NCI-H526 treated with DMSO at 0.1 percent for 48 hours (cell line): ENCODE measurements around the gene ITSN2.
"Not testable (repeated sequence)": the region's sequence is repeated elsewhere in the genome, so short reads cannot be mapped to it uniquely, and the experiment has no call there.

Experiments used
- DNase-seq: peaks from one replicate; lab custom pipeline; 2025; lab: John Stamatoyannopoulos, UW

Gene ITSN2

DNA sequence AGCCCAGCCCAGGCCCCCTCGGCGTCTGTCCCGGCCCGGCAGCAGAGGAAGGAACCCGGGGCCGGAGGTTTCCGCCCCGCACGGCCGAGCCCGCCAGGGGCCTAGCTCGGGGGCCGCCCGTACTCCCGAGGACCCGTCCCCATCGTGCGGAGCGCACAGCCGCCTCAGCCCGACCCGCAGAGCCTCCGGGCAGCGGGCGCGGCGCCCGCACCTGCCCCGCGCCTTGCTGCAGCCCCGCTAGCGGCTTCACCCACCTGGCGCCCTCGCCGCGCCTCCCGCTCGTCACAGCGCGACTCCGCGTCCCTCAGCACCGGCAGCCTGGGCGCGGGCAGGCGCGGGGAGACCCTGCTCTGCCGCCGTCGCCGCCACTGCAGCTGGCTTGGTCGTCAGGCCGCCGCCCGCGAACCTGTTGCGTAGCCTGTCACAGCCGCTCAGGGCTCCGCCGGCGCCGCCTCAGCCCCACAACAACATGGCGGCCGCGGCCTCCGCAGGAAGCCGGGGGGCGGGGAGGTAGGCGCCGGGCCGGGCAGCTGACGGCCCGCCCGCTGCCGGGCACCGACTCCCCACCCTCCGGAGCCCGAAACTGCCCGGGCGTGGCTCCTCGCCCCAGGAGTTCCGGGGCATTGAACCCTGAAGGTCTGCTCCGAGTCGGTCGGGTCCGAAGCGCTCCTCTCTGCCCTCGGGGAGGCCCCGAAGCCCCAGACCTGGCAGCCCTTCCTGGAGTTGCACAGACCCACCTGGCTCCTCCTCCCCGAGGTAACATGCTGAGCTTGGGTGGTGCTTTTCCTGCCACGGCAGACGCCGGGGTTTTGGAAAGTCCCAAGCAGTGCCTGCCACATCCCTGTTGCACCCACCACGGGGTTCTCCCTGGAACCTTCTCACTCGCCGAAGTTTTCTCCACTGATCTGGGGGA, at the start of gene ITSN2:
TSS of gene ITSN2 (minus strand) at position 487 of the 913 bp plus-strand sequence. CDS start 32,454 bp downstream, outside the sequence.
- peak; percentile 73 for DNase-seq

GRCh38 chr2:24409171-24409570, 48.8 kb upstream of the ITSN2 start:
- DNase-seq, result no peak

DNA sequence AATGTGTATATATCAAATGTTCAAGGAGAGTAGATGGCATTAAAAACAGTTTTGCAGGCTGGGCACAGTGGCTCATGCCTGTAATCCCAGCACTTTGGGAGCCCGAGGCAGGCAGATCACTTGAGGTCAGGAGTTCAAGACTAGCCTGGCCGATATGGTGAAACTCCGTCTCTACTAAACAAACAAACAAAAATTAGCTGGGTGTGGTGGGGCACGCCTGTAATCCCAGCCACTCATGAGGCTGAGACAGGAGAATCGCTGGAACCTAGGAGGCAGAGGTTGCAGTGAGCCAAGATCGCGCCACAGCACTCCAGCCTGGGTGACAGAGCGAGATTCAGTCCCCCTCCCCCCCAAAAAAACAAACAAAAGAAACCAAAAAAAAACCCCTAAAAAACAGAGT, 48.4 kb upstream of the ITSN2 start:
- DNase-seq, result not testable (repeated sequence)

GRCh38 chr2:24404491-24404921, 44.2 kb upstream of the ITSN2 start:
- no peak for DNase-seq

GRCh38 chr2:24403832-24404212, 43.5 kb upstream of the ITSN2 start:
- DNase-seq, result no peak

GRCh38 chr2:24403168-24403831, 43.0 kb upstream of the ITSN2 start:
- no peak for DNase-seq

- DNase-seq, result no peak
Measured at GRCh38 chr2:24402242-24403097, 42.1 kb upstream of the ITSN2 start.

DNA sequence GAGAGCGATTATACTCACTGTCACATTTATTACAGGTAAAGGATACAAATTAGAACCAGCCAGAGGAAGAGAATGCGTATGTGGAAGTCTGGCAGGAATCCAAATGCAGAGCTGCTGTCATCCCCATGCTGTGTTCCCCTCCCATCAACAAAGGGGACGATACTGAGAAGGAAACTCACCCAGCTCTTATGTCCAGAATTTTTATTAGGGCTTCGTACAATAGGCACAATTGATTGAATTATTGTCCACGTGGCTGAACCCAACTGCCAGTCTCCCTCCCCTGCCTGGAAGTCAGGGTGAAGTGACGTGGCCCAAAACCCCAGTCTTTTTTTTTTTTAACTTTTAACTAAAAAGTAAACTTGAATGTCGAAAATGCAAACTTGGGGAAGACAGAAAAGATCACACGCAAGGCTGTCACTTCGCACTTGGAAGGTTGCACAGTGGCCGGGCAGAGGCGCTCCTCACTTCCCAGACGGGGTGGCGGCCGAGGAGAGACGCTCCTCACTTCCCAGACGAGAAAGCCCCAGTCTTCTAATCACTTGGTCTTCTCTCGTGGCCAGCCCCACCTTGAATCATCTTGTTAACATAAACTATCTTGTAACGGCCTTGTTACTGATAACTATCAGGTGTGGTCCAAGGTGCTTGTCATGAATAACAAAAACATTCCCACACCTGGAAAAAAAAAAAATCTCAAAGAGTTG, 40.0 kb upstream of the ITSN2 start:
- DNase-seq, result no peak

- DNase-seq, result peak; percentile 92
Measured at GRCh38 chr2:24399434-24400206, 39.3 kb upstream of the ITSN2 start.

GRCh38 chr2:24394998-24395397, 34.7 kb upstream of the ITSN2 start:
- DNase-seq, result no peak

DNA sequence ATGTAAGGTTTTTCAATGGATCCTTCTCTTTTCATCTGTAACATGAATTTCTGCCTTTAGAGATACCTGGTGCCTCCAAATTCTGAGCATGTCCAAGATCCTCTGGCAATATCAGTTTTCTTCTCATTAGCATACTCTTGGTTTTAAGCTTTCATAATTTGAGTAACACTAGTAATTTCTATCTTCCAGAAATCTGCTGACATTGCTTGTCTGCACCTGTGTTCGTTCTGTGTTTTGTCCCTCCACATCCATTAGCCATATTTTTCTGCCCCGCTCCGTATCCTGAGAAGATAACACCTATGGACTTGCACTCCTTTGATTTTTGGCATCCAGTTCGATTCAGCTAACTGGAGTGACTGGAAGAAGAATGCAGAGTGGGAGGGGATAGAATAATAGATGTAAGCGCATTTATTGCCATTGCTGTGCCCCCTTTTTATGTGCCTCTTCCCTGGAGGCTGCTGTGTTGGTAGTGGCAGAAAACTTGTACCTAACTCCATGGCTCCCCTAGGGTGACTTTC, 32.3 kb upstream of the ITSN2 start:
- no peak for DNase-seq

- no peak for DNase-seq
Measured at GRCh38 chr2:24385366-24385765, 25.0 kb upstream of the ITSN2 start.

DNA sequence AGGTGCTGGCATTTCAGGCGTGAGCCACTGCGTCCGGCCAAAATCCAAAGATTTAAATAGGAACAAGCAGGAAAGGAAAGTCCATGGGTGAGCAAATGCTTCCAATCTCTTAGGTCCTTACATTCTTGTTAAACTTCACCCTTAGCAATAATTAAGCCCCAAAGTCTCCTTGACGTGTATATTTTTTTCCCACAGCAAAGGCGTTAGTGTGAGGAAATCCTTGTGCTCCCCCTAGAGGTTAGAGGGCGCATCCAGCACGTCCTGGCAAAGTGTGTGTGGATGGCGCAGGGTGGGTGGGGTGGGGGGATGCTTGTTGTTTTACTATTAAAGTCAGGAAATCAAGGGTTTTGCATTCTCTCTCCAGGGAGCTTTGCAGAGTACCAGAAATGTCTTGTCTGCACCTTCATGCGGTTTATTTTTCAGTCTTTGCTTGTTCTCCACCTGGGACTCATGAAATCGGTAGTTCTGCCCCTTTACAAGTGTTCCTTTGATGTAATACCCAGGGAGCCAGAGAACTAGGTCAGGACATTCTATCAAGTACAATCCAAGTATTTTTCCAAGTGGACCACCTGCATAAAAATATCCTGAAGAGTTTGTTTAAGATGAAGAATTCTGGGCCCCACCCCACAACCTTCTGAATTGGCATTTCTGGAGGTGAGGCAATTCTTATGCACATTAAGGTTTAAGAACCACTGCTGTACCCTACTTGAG, 22.2 kb upstream of the ITSN2 start:
- DNase-seq, result peak; percentile 53

DNA sequence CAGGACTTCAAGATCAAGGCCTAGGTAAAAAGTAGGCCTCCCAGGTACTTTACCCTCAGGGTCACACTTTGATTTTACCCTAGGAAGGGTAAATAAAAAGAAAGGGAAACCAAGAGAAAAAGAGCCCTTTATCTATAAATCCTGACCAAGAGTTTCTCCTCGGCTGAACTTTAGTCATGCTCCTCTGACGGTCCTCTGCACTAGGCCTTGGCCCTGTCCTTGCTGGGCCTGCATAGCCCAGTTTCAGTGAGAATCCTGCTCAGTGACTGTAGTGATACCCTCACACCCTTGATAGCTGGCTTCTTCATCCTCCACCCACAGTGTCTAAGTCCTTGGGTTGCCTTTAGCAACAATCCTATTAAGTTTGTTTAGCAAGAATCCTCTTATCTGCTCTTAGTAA, 20.5 kb upstream of the ITSN2 start:
- no peak for DNase-seq

GRCh38 chr2:24375349-24376087, 15.2 kb upstream of the ITSN2 start:
- DNase-seq, result no peak

- no peak for DNase-seq
Measured at GRCh38 chr2:24374301-24374700, 14.0 kb upstream of the ITSN2 start.

DNA sequence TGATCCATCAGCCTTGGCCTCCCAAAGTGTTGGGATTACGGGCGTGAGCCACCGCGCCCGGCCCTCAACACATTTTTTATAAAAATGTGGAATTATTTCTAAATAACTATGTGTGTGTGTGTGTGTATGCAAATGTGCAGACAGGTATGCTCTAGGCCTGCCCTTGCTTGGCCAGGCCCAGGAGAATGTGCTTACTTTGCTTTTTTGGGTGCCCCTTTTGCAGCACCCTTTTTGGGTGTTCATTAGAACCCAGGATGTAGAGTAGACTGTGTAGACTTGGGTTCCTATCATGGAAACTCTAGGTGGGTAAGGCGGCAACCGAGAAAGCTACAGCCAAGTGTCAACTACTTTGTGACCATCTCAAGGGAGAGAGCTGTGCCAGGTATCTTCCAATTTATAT, 11.7 kb upstream of the ITSN2 start:
- DNase-seq, result no peak

DNA sequence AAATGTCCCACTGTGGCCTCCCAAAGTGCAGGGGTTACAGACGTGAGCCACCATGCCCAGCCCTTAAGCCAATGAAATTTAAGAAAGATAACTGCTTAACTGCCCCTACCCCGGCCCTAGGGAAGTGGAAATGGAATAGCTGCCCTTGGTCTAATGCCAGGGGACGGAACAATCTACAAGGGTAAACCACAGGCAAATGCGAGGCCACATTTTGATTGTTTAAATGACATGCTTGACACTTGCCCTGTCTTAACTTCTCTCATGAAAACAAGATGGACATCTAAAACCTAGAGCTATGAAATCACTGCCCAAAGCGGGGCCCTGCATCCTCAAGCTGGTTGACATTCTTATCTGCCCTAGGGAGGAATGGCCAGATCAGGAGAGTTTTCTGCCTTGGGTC, 5.5 kb upstream of the ITSN2 start:
- no peak for DNase-seq

GRCh38 chr2:24365051-24365450, 4.7 kb upstream of the ITSN2 start:
- DNase-seq, result no peak
